ENCODE results near the gene GRID1.

GRID1 gene

GRCh38 chr10:86225103-86225782 lies 141.4 kb downstream of the GRID1 start:
- DNase-seq: no peak

GRCh38 chr10:86224354-86225102 lies 142.1 kb downstream of the GRID1 start:
- no peak for DNase-seq

GRCh38 chr10:86223256-86223655 lies 143.3 kb downstream of the GRID1 start:
- no peak for DNase-seq

DNA sequence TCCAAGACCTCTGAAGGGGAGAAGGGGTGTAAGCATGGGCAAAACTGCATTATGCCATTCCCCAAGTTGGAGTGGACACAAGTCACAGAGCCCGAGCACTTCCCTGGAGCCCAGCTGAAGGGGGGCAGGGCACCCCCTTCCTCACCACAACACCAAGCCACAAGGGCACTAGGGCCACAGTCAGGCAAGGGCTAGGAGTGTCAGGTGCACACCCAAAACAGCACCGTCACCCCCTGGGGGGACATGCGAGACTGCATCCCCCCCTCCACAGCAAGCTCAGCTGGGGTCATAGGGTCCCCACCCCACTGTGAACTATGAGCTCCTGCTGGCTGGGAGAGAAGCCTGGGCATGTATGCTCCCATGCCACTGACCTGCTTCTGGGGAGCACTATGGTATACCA lies 143.9 kb downstream of the GRID1 start:
- DNase-seq: no peak

- DNase-seq: no peak
Measured at GRCh38 chr10:86222336-86222650, 144.3 kb downstream of the GRID1 start.

DNA sequence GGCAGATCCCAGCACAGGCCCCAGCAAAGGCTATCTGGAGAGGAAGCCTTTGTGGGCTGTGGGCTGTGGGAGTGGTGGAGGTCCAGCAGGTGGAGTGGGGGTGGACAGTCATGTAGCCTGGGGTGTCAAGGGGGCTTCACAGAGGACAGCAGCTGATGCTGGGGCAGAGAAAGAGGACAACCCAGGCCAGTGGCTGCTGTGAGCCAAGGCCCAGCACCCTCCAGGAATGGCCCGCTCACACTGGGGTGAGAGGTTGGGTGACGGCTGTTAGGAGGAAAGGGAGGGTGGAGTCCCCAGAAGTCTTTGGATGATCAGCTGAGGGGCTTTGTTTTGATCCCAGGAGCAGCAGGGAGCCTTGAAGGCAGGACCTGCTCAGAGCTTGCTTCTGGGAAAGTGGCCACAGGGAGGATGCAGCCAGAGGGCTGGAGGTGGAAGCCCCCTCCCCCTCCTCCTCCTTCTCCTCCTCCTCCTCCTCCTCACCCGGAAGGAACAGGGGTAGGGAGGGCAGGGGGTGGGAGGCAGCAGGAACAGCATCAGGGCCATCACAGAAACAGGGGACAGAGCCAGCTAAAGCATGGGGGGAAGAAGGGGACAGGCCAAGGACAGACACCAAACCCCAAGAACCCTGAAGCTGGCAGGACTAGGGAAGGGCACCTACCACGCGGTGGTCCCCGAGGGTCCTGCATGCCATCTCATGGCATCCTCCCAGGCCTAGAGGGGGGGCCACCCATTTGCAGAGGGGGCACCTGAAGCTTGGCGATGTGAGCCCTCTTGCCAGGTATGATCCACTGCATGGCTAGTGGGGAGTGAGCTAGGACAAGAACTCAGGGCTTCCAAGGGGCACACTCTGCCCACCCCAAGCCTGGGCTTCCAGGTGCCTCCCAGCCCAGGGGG lies 144.9 kb downstream of the GRID1 start:
- DNase-seq: no peak

DNA sequence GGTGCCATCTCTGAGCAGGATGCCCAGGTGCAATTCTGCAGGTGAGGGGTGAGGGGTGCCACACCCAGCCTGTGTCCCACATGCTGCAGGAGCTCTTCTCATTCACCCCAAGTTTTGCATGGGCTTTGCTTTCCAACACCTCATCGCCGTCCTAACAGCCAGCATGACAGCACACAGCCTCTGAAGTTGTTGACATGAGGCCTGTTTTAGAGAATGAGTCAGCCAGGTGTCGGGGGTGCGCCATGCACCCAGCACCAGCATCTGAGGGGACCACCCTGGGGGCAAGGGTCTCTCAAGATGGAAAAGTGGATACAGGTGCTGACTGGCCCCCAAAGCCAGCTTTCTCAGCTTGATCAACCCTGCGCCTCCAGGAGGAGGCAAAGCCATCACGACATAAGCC lies 146.0 kb downstream of the GRID1 start:
- no peak for DNase-seq

- no peak for DNase-seq
Measured at GRCh38 chr10:86219271-86219670, 147.3 kb downstream of the GRID1 start.

DNA sequence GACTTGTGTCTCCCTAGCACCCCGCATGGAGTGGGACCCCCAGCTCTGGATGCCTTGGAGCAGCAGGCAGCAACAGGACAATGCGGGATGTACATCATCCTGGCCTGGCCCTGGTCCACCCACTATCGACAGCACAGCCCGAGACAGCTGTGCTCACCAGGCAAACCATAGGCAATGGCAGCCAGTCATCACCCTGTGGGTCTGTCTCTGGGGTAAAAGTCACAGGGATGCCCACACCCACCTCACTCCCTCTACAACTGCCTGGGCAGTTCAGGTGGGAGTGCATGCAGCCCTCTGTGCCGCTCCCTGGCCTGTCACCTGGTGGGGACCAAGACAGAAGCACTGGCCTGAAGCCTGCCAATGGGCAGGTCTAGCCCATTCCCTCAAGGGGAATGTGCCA lies 147.8 kb downstream of the GRID1 start:
- DNase-seq: no peak

DNA sequence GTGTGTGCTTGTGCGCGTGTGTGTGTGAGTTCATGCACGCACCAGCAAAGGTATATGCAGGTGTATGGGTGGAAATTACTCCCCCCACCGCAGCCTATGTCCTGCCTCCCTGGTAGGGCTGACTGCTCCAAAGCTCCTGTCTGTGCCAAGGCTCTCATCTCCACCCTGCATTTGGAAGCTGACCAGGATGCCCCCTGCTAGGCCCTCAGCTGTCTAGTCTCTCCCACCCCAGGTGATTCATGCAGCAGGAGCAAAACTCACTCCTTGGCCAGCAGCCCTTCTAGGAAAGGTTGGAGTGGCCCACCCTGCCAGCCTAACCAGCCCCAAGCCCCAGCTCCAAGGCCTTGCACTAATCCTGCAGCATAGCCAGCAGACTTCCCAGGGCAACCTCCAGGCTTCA lies 148.4 kb downstream of the GRID1 start:
- no peak for DNase-seq

DNA sequence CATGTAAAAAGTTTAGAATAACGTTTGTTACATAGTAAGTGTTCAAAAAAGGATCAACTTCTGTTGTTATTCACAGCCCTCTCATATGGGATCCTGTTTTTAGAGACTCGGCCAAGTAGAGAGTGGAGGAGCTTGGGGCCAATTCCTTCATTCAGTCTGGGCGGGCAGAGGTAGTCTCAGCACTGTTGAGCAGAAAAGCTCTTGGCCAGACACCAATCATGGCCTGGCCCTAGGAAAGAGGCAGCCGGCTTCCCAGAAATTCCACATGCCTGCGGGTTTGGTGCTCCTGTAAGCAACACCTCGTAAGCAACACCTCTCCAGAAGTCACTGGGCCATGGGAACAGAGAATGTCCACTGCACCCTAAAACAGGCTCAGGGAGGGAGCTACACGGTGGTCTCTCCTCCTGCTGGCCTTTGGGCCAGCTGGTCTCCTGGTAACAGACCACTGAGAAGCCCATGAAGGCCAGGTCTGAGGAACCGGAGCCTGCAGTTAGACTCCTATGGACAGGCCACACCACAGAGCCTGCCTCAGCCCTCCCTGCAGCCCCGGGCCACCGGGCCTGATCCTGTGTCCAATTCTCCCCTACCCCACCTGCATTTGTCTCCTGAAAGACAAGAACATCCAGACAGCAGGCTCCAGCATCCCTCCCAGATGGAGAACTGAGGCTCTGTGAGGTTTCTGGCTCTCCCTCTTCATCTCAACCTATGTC lies 149.1 kb downstream of the GRID1 start:
- DNase-seq: no peak

DNA sequence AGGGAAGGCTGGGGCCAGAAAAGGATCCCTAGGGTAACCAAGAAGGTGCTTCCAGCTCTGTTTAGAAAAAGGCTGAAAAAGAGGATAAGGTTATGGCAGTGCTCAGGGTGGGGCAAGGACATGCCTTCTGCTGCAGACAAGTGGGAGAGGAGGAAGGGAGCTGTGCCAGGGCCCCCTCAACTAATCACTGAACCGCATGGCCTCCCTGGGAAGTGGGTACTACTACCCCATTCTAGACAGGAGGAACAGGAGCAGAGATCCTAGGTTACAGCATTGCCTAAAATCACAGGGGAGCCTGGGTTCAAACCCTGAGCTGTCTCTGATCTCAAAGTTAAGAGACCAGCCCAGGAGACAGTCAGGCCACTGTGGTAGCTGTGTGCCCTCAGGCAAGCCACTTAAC lies 149.7 kb downstream of the GRID1 start:
- DNase-seq: no peak

GRCh38 chr10:86215712-86216111 lies 150.9 kb downstream of the GRID1 start:
- DNase-seq: no peak

DNA sequence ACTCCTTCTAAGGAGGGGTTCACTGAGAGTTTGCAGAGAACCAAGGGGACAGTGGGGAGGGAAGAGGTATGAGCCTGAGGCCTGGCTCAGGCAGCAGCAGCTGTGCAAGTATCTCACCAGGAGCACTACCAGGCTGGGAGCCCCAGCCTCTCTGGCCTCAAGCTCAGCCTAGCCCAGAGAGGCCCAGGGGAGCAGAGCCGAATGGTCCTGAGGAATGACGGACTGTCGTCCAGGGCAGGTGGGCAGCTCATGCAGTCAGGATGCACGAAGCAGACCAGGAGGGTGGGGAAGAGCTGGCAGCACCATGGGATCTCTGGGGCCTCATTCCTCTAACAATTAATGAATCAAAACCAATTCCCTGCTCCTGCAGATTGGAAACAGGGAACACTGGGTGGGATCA lies 151.5 kb downstream of the GRID1 start:
- no peak for DNase-seq

DNA sequence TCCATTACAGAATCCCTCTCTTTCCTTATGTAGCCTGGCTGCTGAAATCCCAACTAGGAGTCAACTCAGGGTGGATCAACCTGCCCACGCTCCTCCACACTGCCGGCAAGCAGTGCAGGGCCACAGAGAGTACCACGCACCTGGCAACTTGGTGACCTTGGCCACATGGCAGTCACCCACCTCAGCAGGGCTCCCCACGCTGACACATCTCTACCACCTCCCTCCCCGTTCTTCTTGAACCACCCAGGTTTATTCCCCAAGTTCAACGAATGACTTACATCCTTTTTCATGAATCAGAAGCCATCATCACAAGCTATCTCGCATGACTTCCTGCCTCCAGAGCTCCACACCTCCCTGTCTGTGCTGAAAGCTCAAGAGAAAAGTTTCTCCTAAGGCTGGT lies 153.4 kb downstream of the GRID1 start:
- no peak for DNase-seq

DNA sequence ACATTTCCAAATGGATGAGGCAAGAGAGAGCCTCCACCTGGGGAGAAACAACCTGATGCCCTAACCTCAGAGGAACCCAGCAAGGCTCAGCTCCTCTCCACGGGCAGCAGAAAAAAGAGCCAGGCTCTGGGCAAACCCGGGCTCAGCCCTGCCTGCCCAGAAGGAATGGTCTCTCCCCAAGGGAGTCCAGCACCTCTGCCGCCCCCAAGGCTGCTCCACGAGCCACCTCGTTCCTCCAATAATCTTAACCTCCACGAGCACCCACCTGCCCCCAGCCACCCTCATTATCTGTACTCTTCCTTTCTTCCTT lies 154.2 kb downstream of the GRID1 start:
- no peak for DNase-seq

GRCh38 chr10:86211691-86212390 lies 154.8 kb downstream of the GRID1 start:
- no peak for DNase-seq

GRCh38 chr10:86210416-86210815 lies 156.2 kb downstream of the GRID1 start:
- no peak for DNase-seq

- no peak for DNase-seq
Measured at GRCh38 chr10:86209726-86210125, 156.9 kb downstream of the GRID1 start.

GRCh38 chr10:86207226-86207625 lies 159.4 kb downstream of the GRID1 start:
- DNase-seq: no peak

- no peak for DNase-seq
Measured at GRCh38 chr10:86206240-86206579, 160.4 kb downstream of the GRID1 start.

- DNase-seq: no peak
Measured at GRCh38 chr10:86205306-86206239, 161.0 kb downstream of the GRID1 start.

Data from activated CD8-positive, alpha-beta memory T cell treated with anti-CD3 and anti-CD28 coated beads, Interleukin-2, amount 50 U/mL, for 4 hours (primary cell).